SK-N-SH (cell line): ENCODE measurements around the gene FOXP1. TPM values are rescaled to one million over a fixed set of nuclear protein-coding genes. Genes with fewer than 3 reads are reported as not detected.

Experiments
- CTCF ChIA-PET: fragments of 300-600, 350-600 bp; formaldehyde crosslinking; extraction: SDS; loops from one replicate; lab custom pipeline; 2021; lab: Yijun Ruan, JAX
- POLR2A ChIA-PET: fragments of 350-600 bp; sonication (Branson Sonifier 250); formaldehyde crosslinking; extraction: SDS; loops from one replicate; lab custom pipeline; 2020; ENCODE audit warnings: antibody characterized with exemption, inconsistent platforms; lab: Yijun Ruan, JAX
- DNase-seq: peaks from one replicate; pipeline ENCODE4 v3.0.0; 2012
- H2AFZ ChIP-seq: fragments of 200-600 bp; sonication (generic); 2 replicates; pipeline ENCODE4 v1.8.1; 2016; ENCODE audit warnings: antibody characterized with exemption, mild to moderate bottlenecking, low read depth
- H3F3A ChIP-seq: fragments of 200-600 bp; sonication (generic); replicated peaks from 2 replicates; pipeline ENCODE3; 2016; ENCODE audit warnings: antibody characterized with exemption, mild to moderate bottlenecking; ENCODE audit not compliant: insufficient read depth
- H3K27ac ChIP-seq, 2 experiments: fragments of 200-500 bp in 1 of 2; fragments of 200-600 bp in 1 of 2; sonication (Bioruptor generic) in 1 of 2; sonication (generic), shearing (Covaris generic) in 1 of 2; 2 replicates each; pipeline versions ENCODE4 v1.5.1 to v1.6.1; 2014 to 2016; ENCODE audit warnings: low read depth in 2 of 2, inconsistent platforms in 1 of 2, low read length in 1 of 2, mild to moderate bottlenecking in 1 of 2, mixed read lengths in 1 of 2
- H3K27me3 ChIP-seq: fragments of 200-600 bp; sonication (generic), shearing (Covaris generic); 2 replicates; pipeline ENCODE4 v1.6.1; 2016; ENCODE audit warnings: mixed run types; ENCODE audit not compliant: insufficient read depth
- H3K36me3 ChIP-seq, 2 experiments: fragments of 200-500 bp in 1 of 2; fragments of 200-600 bp in 1 of 2; sonication (Bioruptor generic) in 1 of 2; sonication (generic) in 1 of 2; replicated peaks in 1 of 2; 2 replicates each; pipeline versions ENCODE3 to v1.5.1; 2014 to 2016; ENCODE audit warnings: low read length in 1 of 2, mild to moderate bottlenecking in 1 of 2; ENCODE audit not compliant: insufficient read depth in 2 of 2, control insufficient read depth in 1 of 2
- H3K4me1 ChIP-seq, 2 experiments: fragments of 200-500 bp in 1 of 2; fragments of 200-600 bp in 1 of 2; sonication (Bioruptor generic) in 1 of 2; sonication (generic), shearing (Covaris generic) in 1 of 2; 2 replicates each; pipeline versions ENCODE4 v1.5.1 to v1.6.1; 2014 to 2016; ENCODE audit warnings: low read depth in 1 of 2, low read length in 1 of 2, mixed run types in 1 of 2; ENCODE audit not compliant: insufficient read depth in 2 of 2, control insufficient read depth in 1 of 2
- H3K4me2 ChIP-seq: fragments of 200-600 bp; sonication (generic), shearing (Covaris generic); 2 replicates; pipeline ENCODE4 v1.6.1; 2017; ENCODE audit warnings: mixed run types
- H3K4me3 ChIP-seq, 2 experiments: fragments of 200-500 bp in 1 of 2; fragments of 200-600 bp in 1 of 2; sonication (Bioruptor generic) in 1 of 2; sonication (generic), shearing (Covaris generic) in 1 of 2; 2 replicates each; pipeline versions ENCODE4 v1.5.1 to v1.8.1; 2014 to 2016; ENCODE audit warnings: low read depth in 2 of 2, inconsistent platforms in 1 of 2, low read length in 1 of 2, mild to moderate bottlenecking in 1 of 2, mixed read lengths in 1 of 2, moderate library complexity in 1 of 2
- H3K79me2 ChIP-seq: fragments of 200-600 bp; sonication (generic); 2 replicates; pipeline ENCODE4 v1.8.1; 2017; ENCODE audit warnings: mild to moderate bottlenecking; ENCODE audit not compliant: insufficient read depth
- H3K9ac ChIP-seq: fragments of 200-600 bp; sonication (generic); 2 replicates; pipeline ENCODE4 v1.6.1; 2017; ENCODE audit warnings: mixed run types
- H3K9me2 ChIP-seq: fragments of 200-600 bp; sonication (generic); 2 replicates; pipeline ENCODE4 v1.6.1; 2017; ENCODE audit warnings: mixed run types
- H3K9me3 ChIP-seq: fragments of 200-600 bp; sonication (generic); 2 replicates; pipeline ENCODE4 v1.6.1; 2017; ENCODE audit warnings: mixed run types, mild to moderate bottlenecking, moderate library complexity
- H4K20me1 ChIP-seq: fragments of 200-600 bp; sonication (generic); 2 replicates; pipeline ENCODE4 v1.6.1; 2017; ENCODE audit warnings: mild to moderate bottlenecking, mixed run types; ENCODE audit not compliant: insufficient read depth
- CHD2 ChIP-seq: fragments of 150-350 bp; IDR thresholded peaks from 2 replicates; pipeline ENCODE4 v1.6.1; 2018; ENCODE audit warnings: low read length; ENCODE audit not compliant: partially characterized antibody
- EZH2phosphoT487 ChIP-seq: fragments of 200-600 bp; sonication (generic); IDR thresholded peaks from 2 replicates; pipeline ENCODE4 v1.6.1; 2017; ENCODE audit warnings: low read depth, mixed run types, mild to moderate bottlenecking, antibody characterized with exemption, moderate library complexity, borderline replicate concordance
- GABPA ChIP-seq: IDR thresholded peaks from 2 replicates; pipeline ENCODE4 v1.4.0; 2012; ENCODE audit warnings: low read depth, mild to moderate bottlenecking
- GATA2 ChIP-seq: sonication (generic); formaldehyde crosslinking; IDR thresholded peaks from 2 replicates; pipeline ENCODE4 v1.5.0; 2020; ENCODE audit warnings: mild to moderate bottlenecking, missing genetic modification reagents
- IRF3 ChIP-seq: fragments of 150-350 bp; IDR thresholded peaks from 2 replicates; pipeline ENCODE4 v1.6.1; 2016; ENCODE audit warnings: mild to moderate bottlenecking, low read depth, low read length
- MXI1 ChIP-seq: IDR thresholded peaks from 2 replicates; pipeline ENCODE4 v1.6.1; 2012; ENCODE audit warnings: mild to moderate bottlenecking, low read depth, low read length, improper control_type of control experiment
- NFIC ChIP-seq: IDR thresholded peaks from 2 replicates; pipeline ENCODE4 v1.4.0; 2012; ENCODE audit warnings: borderline replicate concordance
- NRF1 ChIP-seq: IDR thresholded peaks from 2 replicates; pipeline ENCODE4 v1.6.1; 2012; ENCODE audit warnings: low read depth, mild to moderate bottlenecking, low read length
- POLR2AphosphoS5 ChIP-seq: IDR thresholded peaks from 2 replicates; pipeline ENCODE4 v1.6.1; 2012; ENCODE audit warnings: low read depth, low read length
- RAD21 ChIP-seq: IDR thresholded peaks from 2 replicates; pipeline ENCODE4 v1.6.1; 2012; ENCODE audit warnings: mild to moderate bottlenecking, low read length
- RFX5 ChIP-seq: IDR thresholded peaks from 2 replicates; pipeline ENCODE4 v1.6.1; 2012; ENCODE audit warnings: mild to moderate bottlenecking, improper control_type of control experiment, low read length
- RXRA ChIP-seq: IDR thresholded peaks from 2 replicates; pipeline ENCODE4 v1.4.0; 2012; ENCODE audit warnings: low read depth, mild to moderate bottlenecking, borderline replicate concordance
- SIN3A ChIP-seq: IDR thresholded peaks from 2 replicates; pipeline ENCODE4 v1.6.1; 2012; ENCODE audit warnings: low read depth, mild to moderate bottlenecking, low read length, moderate library complexity, borderline replicate concordance
- SMC3 ChIP-seq: IDR thresholded peaks from 2 replicates; pipeline ENCODE4 v1.6.1; 2012; ENCODE audit warnings: low read depth, low read length, improper control_type of control experiment
- TEAD4 ChIP-seq: IDR thresholded peaks from 2 replicates; pipeline ENCODE4 v1.4.0; 2012; ENCODE audit warnings: mild to moderate bottlenecking, borderline replicate concordance; ENCODE audit not compliant: insufficient read depth
- USF1 ChIP-seq: IDR thresholded peaks from 2 replicates; pipeline ENCODE4 v1.4.0; 2012; ENCODE audit warnings: low read depth, borderline replicate concordance
- YY1 ChIP-seq: IDR thresholded peaks from 2 replicates; pipeline ENCODE4 v1.4.0; 2012; ENCODE audit warnings: low read depth, mild to moderate bottlenecking
- WGBS: methylation state at CpG from one replicate; pipeline ENCODE4 v1.1.6; 2017; ENCODE audit warnings: low lambda C conversion rate; 5-methylcytosine and 5-hydroxymethylcytosine counted together
- polyA plus RNA-seq, 3 experiments: library from polyadenylated mRNA; depleted of rRNA; stranded (reverse); fragments of >200 nt; gene quantifications; 2 replicates each; pipeline ENCODE4 v1.2.3, GENCODE V29; 2012
- TF ChIP-seq, protein P1 (sequence below): IDR thresholded peaks from 2 replicates; pipeline ENCODE4 v1.4.0; 2012; ENCODE audit warnings: low read depth
- TF ChIP-seq, protein P2 (sequence below): IDR thresholded peaks from 2 replicates; pipeline ENCODE4 v1.6.1; 2012; ENCODE audit warnings: mild to moderate bottlenecking, low read depth, low read length, moderate library complexity

Gene FOXP1
- polyA plus RNA-seq, 1 of the 3 experiments (the other 2 are of a cell fraction), result 8.8 TPM

DNA sequence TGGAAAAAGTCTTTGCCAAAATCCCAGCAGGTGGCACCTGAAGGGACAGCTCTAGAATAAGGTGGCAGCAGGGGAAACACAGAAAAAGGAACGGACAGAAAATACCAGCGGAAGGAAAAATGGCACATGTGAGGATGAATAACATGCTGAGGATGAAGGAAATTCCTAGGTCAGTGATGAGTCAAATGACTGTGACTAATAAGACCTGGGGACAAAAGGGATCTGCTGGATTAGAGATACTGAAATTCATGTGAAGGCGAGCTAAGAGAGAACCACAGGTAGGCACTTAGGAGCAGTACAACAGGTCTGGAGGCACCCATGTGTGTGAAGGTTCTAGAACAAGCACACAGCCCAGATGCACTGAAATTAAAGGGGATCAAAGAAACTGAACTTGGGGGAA lies 482.5 kb downstream of the FOXP1 start (continued):
- TF ChIP-seq SMC3 (no peak), GABPA (no peak), CHD2 (no peak), NRF1 (no peak), EZH2phosphoT487 (no peak), SIN3A (no peak), IRF3 (no peak), RFX5 (no peak), MXI1 (no peak)

DNA sequence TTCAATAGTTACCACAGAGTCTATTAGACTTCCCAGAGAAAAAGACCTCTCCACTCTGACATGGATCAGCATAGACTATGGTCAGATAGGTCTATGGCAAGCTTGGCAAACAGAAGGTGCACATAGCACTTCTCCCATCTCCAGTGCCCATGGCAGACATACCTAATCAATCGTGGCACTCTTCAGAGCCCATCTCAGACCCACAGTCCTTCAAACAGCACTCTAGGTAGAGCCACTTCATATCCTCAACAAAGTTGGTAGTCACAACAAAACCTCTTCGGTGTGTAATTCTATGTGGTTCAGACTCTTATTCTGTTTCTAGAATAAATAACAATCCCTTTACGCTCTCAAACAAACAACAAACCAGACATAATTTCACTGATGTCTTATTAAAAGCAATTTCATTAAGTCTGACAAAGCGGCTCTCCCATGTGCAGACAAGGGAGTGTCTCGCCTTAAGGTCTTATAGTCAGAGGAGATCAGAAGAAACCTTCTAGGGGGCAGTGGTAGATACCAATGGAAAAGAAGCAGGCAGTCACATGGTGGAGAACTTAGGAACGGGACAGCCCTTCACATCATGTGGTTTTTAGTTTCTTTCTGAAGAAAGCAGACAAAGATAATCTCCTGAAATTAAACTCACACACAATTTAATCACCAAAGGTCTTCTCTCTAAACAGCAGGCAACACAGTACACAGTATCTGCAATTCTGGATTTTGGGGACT lies 483.4 kb downstream of the FOXP1 start:
- POLR2A ChIA-PET, result no interaction called here

More for the DNA sequence above, 483.4 kb downstream of the FOXP1 start:
- Histone ChIP-seq H3K4me2 (peak overlapping the region; percentile 48), H3K27ac (peak overlapping the region in 1 of 2 experiments; percentile 96; a peak in 2 of 4 replicates), H3K36me3 (peaks cover 0 to 4% of the 10 kb centered on the region in 2 experiments), H3K9ac (peak overlapping the region; percentile 63), H2AFZ (no peak overlapping the region), H4K20me1 (no peaks in the 10 kb centered on the region), H3F3A (peaks cover 44% of the 10 kb centered on the region), H3K4me1 (peaks cover 50 to 58% of the 10 kb centered on the region in 2 experiments), H3K9me3 (no peaks in the 10 kb centered on the region), H3K9me2 (no peaks in the 10 kb centered on the region), H3K79me2 (peaks cover 53% of the 10 kb centered on the region), H3K4me3 (no peak overlapping the region), H3K27me3 (no peaks in the 10 kb centered on the region)
- CTCF ChIA-PET, result interaction anchor here (1.3 to 1.5 kb wide), 2 partner anchors 10 to 69 kb away, joined by 3 to 4 read pairs; no protein-coding TSS in a partner anchor
- TF ChIP-seq POLR2AphosphoS5, result no peak
- TF ChIP-seq SIN3A, result no peak
- TF ChIP-seq NRF1, result no peak
- TF ChIP-seq GABPA, result no peak
- no peak for TF ChIP-seq RXRA
- no peak for TF ChIP-seq TEAD4
- no peak for TF ChIP-seq YY1
- TF ChIP-seq GATA2 (CRISPR knock-in tag), result no peak
- TF ChIP-seq USF1, result no peak
- no peak for TF ChIP-seq RAD21
- TF ChIP-seq CHD2, result no peak
- no peak for TF ChIP-seq MXI1
- TF ChIP-seq NFIC, result no peak
- TF ChIP-seq, protein P1, sequence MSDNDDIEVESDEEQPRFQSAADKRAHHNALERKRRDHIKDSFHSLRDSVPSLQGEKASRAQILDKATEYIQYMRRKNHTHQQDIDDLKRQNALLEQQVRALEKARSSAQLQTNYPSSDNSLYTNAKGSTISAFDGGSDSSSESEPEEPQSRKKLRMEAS, result no peak
- no peak for TF ChIP-seq RFX5
- TF ChIP-seq, protein P2, sequence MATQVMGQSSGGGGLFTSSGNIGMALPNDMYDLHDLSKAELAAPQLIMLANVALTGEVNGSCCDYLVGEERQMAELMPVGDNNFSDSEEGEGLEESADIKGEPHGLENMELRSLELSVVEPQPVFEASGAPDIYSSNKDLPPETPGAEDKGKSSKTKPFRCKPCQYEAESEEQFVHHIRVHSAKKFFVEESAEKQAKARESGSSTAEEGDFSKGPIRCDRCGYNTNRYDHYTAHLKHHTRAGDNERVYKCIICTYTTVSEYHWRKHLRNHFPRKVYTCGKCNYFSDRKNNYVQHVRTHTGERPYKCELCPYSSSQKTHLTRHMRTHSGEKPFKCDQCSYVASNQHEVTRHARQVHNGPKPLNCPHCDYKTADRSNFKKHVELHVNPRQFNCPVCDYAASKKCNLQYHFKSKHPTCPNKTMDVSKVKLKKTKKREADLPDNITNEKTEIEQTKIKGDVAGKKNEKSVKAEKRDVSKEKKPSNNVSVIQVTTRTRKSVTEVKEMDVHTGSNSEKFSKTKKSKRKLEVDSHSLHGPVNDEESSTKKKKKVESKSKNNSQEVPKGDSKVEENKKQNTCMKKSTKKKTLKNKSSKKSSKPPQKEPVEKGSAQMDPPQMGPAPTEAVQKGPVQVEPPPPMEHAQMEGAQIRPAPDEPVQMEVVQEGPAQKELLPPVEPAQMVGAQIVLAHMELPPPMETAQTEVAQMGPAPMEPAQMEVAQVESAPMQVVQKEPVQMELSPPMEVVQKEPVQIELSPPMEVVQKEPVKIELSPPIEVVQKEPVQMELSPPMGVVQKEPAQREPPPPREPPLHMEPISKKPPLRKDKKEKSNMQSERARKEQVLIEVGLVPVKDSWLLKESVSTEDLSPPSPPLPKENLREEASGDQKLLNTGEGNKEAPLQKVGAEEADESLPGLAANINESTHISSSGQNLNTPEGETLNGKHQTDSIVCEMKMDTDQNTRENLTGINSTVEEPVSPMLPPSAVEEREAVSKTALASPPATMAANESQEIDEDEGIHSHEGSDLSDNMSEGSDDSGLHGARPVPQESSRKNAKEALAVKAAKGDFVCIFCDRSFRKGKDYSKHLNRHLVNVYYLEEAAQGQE, result no peak
- no peak for DNase-seq
- WGBS, result 76% methylated on average over 6 of the region's 6 CpGs
